BE2C (cell line): ENCODE results near the gene CLEC16A.
A peak's percentile ranks its signal among the peaks of the same experiment; 100 is the strongest.

Source experiments
- DNase-seq: peaks from one replicate; pipeline ENCODE4 v3.0.0-alpha.2; 2020
- H3K27me3 ChIP-seq: fragments of 250-450 bp; sonication (Bioruptor Pico); 2 replicates; pipeline ENCODE4 v1.5.1; 2020; ENCODE audit warnings: mild to moderate bottlenecking
- H3K36me3 ChIP-seq: fragments of 250-450 bp; sonication (Bioruptor Pico); 2 replicates; pipeline ENCODE4 v1.5.1; 2020; ENCODE audit warnings: mild to moderate bottlenecking
- H3K4me1 ChIP-seq: fragments of 250-450 bp; sonication (Bioruptor Pico); 2 replicates; pipeline ENCODE4 v1.5.1; 2020
- H3K4me3 ChIP-seq: 2 replicates; pipeline ENCODE4 v1.5.1; 2011; ENCODE audit warnings: low read depth, low read length
- H3K9me3 ChIP-seq: fragments of 250-450 bp; sonication (Bioruptor Pico); 2 replicates; pipeline ENCODE4 v1.5.1; 2020
- TF ChIP-seq, protein P1 (sequence below): IDR thresholded peaks from 2 replicates; pipeline ENCODE4 v1.5.1; 2012; ENCODE audit warnings: mild to moderate bottlenecking, low read depth, low read length

Gene CLEC16A

DNA sequence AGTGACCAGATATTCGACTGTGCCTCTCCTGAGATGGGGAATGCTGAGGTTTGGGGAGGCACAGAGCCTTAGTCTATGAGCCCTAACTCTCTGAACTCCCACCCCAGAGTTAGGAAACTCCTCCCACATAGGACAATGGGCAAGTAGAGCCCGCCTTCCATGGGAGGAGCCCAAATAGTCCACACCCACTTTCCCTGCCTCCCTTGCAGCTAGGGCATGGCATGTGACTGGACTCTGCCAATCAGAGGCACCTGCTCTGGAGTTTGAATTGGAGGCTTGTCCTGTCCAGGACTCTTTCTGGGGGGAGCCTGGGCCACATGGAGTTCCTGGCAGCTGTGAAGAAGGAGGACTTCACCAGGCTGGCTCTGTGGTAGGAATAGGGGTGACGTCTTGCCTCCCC lies 263.3 kb downstream of the CLEC16A start:
- Histone ChIP-seq H3K4me3 (no peak overlapping the region), H3K36me3 (no peaks in the 10 kb centered on the region), H3K4me1 (peaks cover 11% of the 10 kb centered on the region), H3K27me3 (no peaks in the 10 kb centered on the region), H3K9me3 (peaks cover 5% of the 10 kb centered on the region)
- TF ChIP-seq, protein P1, sequence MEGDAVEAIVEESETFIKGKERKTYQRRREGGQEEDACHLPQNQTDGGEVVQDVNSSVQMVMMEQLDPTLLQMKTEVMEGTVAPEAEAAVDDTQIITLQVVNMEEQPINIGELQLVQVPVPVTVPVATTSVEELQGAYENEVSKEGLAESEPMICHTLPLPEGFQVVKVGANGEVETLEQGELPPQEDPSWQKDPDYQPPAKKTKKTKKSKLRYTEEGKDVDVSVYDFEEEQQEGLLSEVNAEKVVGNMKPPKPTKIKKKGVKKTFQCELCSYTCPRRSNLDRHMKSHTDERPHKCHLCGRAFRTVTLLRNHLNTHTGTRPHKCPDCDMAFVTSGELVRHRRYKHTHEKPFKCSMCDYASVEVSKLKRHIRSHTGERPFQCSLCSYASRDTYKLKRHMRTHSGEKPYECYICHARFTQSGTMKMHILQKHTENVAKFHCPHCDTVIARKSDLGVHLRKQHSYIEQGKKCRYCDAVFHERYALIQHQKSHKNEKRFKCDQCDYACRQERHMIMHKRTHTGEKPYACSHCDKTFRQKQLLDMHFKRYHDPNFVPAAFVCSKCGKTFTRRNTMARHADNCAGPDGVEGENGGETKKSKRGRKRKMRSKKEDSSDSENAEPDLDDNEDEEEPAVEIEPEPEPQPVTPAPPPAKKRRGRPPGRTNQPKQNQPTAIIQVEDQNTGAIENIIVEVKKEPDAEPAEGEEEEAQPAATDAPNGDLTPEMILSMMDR = no peak
- no peak for DNase-seq

DNA sequence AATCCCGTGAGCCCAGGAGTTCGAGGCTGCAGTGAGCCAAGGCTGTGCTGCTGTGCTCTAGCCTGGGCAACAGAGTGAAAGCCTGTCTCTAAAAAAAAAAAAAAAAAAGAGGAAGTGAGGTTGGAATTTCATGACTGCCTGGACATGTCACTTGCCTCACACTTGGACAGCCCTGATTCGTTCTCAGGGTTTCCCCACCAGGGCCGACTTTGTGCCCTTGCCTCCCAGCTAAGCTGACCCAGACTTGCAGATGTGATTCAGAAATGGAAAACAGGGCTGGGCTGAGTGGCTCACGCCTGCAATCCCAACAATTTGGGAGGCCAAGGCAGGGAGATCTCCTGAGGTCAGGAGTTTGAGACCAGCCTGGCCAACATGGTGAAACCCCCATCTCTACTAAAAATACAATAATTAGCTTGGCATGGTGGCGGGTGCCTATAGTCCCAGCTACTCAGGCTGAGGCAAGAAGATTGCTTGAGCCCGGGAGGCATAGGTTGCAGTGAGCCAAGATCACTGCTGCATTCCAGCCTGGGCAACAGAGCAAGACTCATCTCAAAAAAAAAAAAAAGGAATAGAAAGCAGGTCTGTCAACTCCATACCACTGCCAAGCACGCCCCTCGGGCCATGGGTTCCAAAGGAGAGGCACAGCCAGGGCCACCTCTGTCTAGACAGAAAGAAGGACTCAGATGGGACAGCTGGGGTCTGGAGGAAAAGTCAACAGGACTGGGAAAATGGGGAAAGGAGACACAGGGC lies 264.7 kb downstream of the CLEC16A start:
- Histone ChIP-seq H3K4me1 (peaks cover 13% of the 10 kb centered on the region; the same call in 1 of the 2 replicates), H3K4me3 (no peak overlapping the region), H3K36me3 (no peaks in the 10 kb centered on the region), H3K27me3 (no peaks in the 10 kb centered on the region), H3K9me3 (peaks cover 5% of the 10 kb centered on the region)
- TF ChIP-seq, protein P1 = no peak
- DNase-seq = no peak

DNA sequence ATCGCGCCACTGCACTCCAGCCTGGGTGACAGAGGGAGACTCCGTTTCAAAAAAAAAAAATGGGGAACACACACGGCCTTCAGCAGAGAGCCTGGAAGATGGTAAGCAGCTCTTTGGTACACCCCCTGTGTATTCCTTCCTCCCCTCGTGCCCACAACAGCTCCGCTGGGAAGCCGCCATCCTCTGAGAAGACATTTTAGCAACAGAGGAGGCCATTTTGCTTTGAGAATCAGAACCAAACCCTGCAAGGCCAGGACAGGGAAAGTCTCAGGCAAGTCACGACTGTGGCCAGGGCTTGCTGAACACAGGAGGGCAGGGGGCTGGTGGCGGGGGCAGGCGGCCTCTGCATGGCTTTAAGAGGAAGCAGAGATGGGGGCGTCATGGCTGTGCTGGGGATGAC lies 265.9 kb downstream of the CLEC16A start:
- peaks cover 5% of the 10 kb centered on the region for H3K9me3 ChIP-seq
- no peak for DNase-seq
- TF ChIP-seq, protein P1 = no peak
- H3K27me3 ChIP-seq = no peaks in the 10 kb centered on the region
- no peaks in the 10 kb centered on the region for H3K36me3 ChIP-seq
- H3K4me1 ChIP-seq = peaks cover 13% of the 10 kb centered on the region; the same call in 1 of the 2 replicates
- no peak overlapping the region for H3K4me3 ChIP-seq

DNA sequence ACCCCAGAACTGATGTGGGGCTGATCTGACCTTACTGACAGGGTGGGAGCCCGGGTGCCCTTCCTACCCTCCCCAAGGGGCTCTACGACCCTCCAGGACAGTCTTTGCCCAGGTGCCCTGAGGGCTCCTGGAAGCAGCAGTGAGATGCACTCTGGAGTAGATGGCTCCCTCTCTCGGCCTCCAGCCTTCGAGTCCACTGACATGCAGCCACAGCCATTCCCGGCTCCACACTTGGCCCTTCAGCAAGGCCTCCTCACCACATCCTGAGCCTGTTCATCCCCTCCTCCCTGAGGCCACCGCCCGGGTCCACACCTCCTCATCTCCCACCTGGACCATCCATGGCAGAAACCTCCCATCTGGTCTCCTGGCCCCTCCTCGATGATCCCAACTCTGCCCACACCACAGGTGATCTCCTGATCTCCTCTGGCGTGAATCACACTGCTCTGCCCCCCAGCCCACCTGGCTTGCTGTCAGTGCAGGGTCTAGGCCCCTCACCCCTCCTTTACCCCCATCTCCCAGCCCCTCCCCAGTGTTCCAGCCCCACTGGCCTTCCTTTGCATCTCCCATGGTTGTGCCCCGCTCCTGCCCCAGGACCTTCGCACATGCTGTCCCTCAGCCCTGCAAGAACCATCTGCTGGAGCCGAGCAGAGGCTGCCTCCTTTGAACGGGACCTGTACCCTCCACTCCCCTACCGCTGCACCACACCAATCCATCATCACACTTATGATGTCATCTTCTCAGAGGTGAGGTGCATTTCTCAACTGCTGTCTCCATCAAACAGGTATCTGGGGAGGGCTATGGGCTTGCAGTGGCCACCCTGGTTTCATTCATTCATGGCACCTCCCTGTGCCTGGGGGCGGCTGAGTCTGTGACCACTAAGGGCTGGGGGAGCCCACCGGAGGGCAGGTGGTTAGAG lies 267.0 kb downstream of the CLEC16A start:
- no peak for DNase-seq
- Histone ChIP-seq H3K9me3 (peaks cover 5% of the 10 kb centered on the region), H3K4me3 (no peak overlapping the region), H3K27me3 (no peaks in the 10 kb centered on the region), H3K4me1 (peaks cover 8% of the 10 kb centered on the region; the same call in 1 of the 2 replicates), H3K36me3 (no peaks in the 10 kb centered on the region)
- TF ChIP-seq, protein P1 = no peak

DNA sequence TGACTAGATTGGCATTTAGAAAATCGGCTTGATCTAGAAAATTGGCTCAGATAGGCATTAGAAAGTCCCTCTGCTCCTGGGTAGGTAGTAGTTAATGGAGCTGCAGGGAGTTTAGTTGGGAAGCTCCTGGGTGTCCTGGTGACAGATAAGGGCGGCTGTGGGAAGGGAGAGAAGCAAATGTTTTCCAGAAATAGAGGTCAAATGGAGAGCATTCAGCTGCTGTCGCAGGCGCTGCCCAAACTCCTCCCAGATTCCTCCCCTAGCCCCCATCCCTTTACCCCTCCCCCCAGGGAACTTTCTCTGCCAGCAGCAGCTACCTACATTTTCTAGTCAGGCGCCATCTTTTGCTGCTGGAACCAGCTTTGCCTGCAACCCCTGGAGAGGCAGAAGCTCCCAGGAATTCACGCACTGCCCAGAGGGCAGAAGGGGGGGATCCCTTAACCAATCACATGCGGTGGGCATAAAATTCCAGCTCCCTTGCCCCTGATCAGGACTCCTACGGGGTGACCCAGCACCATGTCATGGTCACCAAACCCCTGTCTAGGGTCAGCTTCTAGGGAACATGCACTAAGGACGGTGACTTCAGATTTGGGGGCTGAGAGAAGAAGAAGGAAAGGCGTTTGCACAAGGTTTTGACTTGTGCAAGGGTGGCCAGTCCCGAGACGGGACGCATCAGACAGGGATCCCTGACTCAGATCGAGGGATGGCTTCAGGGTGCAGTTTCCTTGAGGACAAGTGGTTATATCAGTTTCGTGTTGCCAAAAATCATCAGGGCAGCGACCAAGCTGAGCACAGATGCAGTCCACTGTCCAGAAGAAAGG lies 267.8 kb downstream of the CLEC16A start:
- Histone ChIP-seq H3K27me3 (no peaks in the 10 kb centered on the region), H3K4me1 (peaks cover 8% of the 10 kb centered on the region; the same call in 1 of the 2 replicates), H3K4me3 (no peak overlapping the region), H3K36me3 (no peaks in the 10 kb centered on the region), H3K9me3 (peaks cover 5% of the 10 kb centered on the region)
- TF ChIP-seq, protein P1 = no peak
- DNase-seq = peak; percentile 50
